HG02678 (cell line): Measurements from ENCODE around the gene BTBD7.
"Not testable (repeated sequence)": the region's sequence is repeated elsewhere in the genome, so short reads cannot be mapped to it uniquely, and the experiment has no call there.

Experiments used
- ATAC-seq: cut with Tn5 transposase; IDR thresholded peaks from one replicate; pipeline ENCODE4 v1.9.1; 2021; ENCODE audit warnings: mild to moderate bottlenecking, moderate library complexity; ENCODE audit not compliant: unreplicated experiment

BTBD7 gene

GRCh38 chr14:93332853-93333630 is at the start of gene BTBD7:
TSS of gene BTBD7 (minus strand) at chr14:93333036. CDS start at chr14:93296051, 36,985 bp downstream.
- ATAC-seq, result peak; percentile 76

- peak; percentile 52 for ATAC-seq
These were observed 48.8 kb upstream of the BTBD7 start for GRCh38 chr14:93381644-93382043.

- ATAC-seq, result no peak
These were observed 47.0 kb upstream of the BTBD7 start for GRCh38 chr14:93379831-93380230.

GRCh38 chr14:93375673-93376156 is 42.9 kb upstream of the BTBD7 start:
- peak; percentile 98 for ATAC-seq

- ATAC-seq, result peak; percentile 89
These were observed 37.0 kb upstream of the BTBD7 start for GRCh38 chr14:93369713-93370266.

GRCh38 chr14:93368996-93369712 is 36.3 kb upstream of the BTBD7 start:
- no peak for ATAC-seq

- ATAC-seq, result not testable (repeated sequence)
These were observed 22.0 kb upstream of the BTBD7 start for GRCh38 chr14:93354873-93355272.

- ATAC-seq, result no peak
These were observed 15.5 kb upstream of the BTBD7 start for GRCh38 chr14:93348292-93348691.

- no peak for ATAC-seq
These were observed 15.0 kb upstream of the BTBD7 start for GRCh38 chr14:93347850-93348249.

- ATAC-seq, result no peak
These were observed 14.3 kb upstream of the BTBD7 start, which contains the start of gene COX8C for GRCh38 chr14:93346926-93347721. TSS of gene COX8C (plus strand) at chr14:93347182. CDS start at chr14:93347269, 87 bp downstream.

GRCh38 chr14:93343797-93344196 is 11.0 kb upstream of the BTBD7 start:
- no peak for ATAC-seq

- no peak for ATAC-seq
These were observed 10.4 kb upstream of the BTBD7 start for GRCh38 chr14:93343266-93343665.

GRCh38 chr14:93337884-93338283 is 5.0 kb upstream of the BTBD7 start:
- no peak for ATAC-seq

GRCh38 chr14:93337143-93337753 is 4.4 kb upstream of the BTBD7 start:
- no peak for ATAC-seq

- no peak for ATAC-seq
These were observed 831 bp upstream of the BTBD7 start for GRCh38 chr14:93333631-93334103.

GRCh38 chr14:93332397-93332852 is 411 bp downstream of the BTBD7 start:
- ATAC-seq, result peak; percentile 59

- ATAC-seq, result peak; percentile 6
These were observed 974 bp downstream of the BTBD7 start for GRCh38 chr14:93331728-93332396.

GRCh38 chr14:93331002-93331727 is 1.7 kb downstream of the BTBD7 start:
- no peak for ATAC-seq

- ATAC-seq, result no peak
These were observed 2.2 kb downstream of the BTBD7 start for GRCh38 chr14:93330609-93331000.
